ENCODE measurements around the gene KIF26A.

KIF26A gene

DNA sequence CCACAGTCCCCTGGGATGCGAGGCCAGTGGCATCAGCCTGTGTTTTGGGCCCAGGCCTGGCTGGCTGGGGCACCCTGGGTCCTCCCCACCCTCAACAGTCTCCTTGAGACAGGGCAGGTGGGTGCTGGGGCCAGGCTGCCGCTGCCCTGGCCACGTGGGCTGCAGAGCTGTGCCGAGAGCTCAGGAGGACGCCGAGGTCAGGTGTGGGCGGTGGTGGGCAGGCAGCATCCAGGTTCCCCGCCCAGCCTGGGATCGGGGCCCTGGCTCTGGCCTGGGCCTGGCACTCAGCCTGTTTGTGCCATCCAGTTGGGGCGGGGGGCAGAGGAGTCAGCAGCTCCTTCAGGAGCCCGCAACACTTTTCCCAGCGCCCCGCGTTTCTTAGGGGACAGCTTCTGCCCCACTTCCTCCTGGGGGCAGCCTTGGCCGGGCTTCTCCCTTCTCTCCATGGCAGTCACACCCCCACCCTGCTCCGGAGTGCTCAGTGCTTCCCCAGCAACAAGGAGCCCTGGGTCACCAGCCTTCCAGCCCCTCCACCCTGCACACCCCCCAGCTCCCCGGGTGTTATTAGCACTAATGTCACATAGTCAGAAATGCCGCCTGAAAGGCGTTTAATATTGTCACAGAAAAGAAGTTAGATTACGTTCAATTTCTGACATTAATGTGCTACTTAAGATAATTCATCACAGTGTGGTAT lies 30.8 kb downstream of the KIF26A start:
- no peak for DNase-seq
- intact Hi-C loops (cut with DNase I), result no loop called here

DNA sequence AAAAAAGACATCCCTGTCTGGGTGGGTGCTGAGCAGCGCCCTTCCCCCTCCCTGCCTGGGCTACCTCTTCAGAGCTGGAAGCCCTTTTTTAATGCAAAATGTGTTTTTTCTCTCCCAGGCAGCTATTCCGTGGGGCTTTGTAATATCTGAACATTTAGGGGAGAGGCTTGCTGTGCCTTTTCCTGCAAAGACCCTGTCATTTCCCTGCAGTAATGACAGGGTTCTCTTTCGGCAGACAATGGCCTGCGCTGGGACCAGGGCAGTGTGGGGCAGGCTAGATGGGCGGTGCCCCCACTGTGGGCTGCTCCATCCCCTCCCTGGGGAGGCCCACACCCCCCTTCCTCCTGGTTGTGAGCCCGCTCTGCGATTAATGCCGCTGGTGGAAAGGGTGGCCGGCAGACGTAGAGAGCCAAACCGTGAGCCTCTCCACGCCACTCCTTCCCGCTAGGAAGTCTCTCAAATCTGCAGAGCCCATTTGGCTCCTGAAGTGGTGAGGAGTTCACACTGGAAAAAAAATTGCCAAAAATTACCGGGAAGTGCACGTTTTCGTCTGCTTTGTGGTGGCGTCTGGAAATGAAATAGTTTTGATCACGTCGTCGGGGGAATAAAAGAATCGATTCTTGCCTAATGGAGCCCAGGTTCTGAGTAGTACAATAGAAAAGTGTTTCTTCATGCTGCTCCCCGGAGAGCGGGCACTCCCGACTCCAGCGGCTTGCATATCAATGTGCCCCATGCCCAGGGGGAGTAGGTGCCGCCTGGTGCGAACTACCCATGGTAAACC lies 31.5 kb downstream of the KIF26A start:
- intact Hi-C loops (cut with DNase I), result no loop called here
- no peak for DNase-seq

DNA sequence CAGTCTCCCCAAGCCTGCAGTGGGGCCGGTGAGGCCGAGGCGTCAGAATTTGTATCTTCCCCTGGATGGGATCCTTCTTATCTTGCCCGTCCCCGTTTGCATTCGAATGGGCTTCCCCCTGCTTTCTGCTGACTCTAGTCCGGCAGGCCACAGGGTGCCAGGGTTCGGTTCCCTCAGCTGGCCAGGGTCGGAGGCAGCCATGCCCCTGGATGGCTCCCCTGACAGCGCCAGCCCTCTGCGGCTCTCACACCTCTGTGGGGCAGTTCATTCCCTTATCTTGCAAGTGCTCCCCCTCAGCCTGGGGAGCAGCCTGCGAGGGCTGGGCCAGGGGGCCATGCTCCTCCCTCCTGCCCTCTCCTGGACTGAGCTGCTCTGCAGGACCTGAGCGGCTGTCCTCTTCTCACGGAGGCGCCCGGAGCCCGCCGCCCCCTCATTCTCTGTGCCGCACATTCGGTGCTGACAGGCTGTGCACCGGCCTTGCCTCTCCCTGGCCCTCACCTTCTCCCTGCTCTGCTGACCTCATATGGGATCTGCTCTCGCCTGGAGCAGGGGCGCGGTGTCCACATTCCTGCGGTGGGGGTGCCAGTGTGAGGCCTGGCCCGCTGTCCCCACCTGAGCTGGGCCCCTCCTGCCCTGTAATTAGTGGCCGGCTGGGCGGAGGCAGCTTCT lies 32.8 kb downstream of the KIF26A start:
- intact Hi-C loops (cut with DNase I), result no loop called here
- no peak for DNase-seq

DNA sequence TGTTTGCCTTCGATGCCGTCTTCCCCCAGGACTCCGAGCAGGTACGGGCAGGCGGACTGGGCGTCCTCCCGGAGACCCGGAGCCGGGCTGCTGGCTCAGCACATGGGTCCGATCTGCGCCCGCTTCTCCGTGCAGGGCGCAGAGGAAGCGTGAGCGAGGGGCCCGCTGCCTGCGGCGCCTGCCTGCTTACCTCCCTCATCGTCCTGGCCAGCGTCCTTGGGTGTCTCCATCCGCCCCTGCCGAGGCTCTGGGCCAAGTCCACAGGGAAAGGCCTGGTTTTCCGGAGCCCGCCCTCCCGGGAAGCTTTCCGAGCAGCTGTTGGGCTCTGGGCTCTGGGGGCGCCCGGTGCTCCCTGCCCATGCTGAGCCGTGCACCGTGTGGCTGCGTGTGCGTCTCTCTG lies 33.5 kb downstream of the KIF26A start:
- DNase-seq, result no peak
- intact Hi-C loops (cut with DNase I), result no loop called here

DNA sequence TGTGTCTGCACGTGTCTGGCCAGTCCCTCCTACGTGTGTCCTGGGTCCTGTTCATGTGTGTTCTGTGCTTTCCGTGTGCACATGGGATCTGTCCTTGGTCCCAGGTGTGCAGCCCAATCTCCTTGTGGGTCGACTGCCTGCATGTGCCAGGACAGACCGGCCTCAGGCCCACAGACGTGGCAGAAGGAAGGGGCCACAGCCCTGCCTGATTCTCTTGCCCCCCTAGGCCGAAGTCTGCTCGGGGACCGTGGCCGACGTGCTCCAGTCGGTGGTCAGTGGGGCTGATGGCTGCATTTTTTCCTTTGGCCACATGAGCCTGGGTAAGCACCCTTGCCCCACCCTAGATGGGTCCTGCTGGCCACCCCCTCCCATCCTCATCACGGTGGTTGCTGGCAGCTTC lies 34.0 kb downstream of the KIF26A start:
- intact Hi-C loops (cut with DNase I), result no loop called here
- DNase-seq, result no peak

DNA sequence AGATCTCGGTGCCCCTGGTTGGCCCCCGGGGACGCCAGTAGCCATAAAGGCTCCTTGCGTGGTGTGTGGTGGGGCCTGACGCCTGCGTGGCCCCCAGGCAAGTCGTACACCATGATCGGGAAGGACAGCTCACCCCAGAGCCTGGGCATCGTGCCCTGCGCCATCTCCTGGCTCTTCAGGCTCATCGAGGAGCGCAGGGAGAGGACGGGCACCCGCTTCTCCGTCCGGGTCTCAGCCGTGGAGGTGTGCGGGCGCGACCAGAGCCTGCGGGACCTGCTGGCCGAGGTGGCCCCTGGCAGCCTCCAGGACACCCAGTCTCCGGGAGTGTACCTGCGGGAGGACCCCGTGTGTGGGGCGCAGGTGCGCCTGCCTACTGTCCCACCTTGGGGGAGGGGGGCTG lies 34.5 kb downstream of the KIF26A start:
- intact Hi-C loops (cut with DNase I), result no loop called here

DNA sequence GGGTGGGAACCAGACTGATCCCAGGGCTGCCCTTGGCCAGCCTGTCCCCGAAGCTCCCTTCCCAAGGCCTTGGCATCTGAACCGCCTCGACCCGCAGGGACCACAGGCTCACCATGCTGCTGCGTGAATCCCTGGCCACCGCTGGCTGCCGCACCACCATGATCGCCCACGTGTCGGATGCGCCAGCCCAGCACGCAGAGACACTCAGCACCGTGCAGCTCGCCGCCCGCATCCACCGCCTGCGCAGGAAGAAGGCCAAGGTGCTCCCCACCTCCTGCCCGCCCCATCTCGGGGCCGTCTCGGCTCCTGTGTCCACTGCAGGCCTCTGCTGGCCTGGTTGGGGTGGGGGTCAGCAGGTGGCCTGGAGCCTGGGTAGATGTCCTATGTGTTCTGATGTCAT lies 35.7 kb downstream of the KIF26A start:
- intact Hi-C loops (cut with DNase I), result no loop called here
- no peak for DNase-seq

More for the DNA sequence above, 34.5 kb downstream of the KIF26A start:
- no peak for DNase-seq

DNA sequence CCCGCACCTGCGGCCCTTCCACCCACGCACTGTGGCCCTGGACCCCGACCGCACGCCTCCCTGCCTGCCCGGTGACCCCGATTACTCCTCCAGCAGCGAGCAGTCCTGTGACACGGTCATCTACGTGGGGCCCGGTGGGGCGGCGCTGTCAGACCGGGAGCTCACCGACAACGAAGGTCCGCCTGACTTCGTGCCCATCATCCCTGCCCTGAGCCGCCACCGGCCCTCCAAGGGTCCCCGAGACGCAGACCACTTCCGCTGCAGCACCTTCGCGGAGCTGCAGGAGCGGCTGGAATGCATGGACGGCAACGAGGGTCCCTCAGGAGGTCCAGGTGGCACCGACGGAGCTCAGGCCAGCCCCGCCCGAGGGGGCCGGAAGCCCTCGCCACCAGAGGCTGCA lies 36.7 kb downstream of the KIF26A start:
- intact Hi-C loops (cut with DNase I), result no loop called here
- DNase-seq, result no peak

DNA sequence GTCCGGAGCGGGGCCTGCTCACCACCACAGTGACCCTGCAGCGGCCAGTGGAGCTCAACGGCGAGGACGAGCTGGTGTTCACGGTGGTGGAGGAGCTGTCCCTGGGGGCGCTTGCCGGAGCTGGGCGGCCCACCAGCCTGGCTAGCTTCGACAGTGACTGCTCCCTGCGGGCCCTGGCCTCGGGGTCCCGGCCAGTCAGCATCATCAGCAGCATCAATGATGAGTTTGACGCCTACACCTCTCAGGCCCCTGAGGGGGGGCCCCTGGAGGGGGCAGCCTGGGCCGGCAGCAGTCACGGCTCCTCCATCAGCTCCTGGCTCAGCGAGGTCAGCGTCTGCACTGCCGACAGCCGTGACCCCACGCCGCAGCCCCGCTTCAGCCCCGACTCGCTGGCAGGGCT lies 37.4 kb downstream of the KIF26A start:
- intact Hi-C loops (cut with DNase I), result no loop called here
- DNase-seq, result no peak

DNA sequence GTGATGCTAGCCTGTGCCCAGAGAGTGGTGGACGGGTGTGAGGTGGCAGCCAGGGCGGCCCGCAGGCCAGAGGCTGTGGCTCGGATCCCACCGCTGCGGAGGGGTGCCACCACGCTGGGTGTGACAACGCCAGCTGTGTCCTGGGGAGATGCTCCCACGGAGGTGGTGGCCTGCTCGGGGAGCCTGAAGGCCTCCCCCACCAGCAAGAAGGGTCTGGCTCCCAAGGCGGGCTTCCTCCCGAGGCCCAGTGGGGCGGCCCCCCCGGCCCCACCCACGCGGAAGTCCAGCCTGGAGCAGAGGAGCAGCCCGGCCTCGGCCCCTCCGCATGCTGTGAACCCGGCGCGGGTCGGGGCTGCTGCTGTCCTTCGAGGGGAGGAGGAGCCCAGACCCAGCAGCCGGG lies 38.2 kb downstream of the KIF26A start:
- intact Hi-C loops (cut with DNase I), result no loop called here
- DNase-seq, result no peak

DNA sequence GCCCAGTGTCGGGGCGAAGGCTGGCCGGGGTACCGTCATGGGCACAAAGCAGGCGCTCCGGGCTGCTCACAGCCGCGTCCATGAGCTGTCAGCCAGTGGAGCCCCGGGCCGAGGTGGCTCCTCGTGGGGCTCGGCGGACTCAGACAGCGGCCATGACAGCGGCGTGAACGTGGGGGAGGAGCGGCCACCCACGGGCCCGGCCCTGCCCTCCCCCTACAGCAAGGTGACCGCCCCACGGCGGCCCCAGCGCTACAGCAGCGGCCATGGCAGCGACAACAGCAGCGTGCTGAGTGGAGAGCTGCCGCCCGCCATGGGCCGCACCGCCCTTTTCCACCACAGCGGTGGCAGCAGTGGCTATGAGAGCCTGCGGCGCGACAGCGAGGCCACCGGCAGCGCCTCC lies 39.0 kb downstream of the KIF26A start:
- intact Hi-C loops (cut with DNase I), result no loop called here

DNA sequence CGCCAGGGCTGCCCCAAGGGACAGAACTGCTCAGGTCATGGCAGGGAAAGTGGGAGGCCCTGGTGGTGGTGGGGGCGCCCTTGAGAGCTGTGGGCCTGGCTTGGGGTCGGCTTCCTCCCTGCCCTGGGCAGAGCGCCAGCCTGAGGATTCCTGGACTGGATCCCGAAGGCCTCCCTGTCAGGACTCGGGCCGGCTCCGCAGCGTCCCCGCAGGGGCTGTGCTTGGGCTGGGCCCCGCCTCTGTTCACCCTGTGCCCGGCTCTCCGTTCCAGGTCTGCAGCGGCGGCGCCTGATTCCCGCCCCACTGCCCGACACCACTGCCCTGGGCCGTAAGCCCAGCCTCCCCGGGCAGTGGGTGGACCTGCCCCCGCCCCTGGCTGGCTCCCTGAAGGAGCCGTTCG lies 39.9 kb downstream of the KIF26A start:
- no peak for DNase-seq
- intact Hi-C loops (cut with DNase I), result no loop called here

More for the DNA sequence above, 39.0 kb downstream of the KIF26A start:
- no peak for DNase-seq

DNA sequence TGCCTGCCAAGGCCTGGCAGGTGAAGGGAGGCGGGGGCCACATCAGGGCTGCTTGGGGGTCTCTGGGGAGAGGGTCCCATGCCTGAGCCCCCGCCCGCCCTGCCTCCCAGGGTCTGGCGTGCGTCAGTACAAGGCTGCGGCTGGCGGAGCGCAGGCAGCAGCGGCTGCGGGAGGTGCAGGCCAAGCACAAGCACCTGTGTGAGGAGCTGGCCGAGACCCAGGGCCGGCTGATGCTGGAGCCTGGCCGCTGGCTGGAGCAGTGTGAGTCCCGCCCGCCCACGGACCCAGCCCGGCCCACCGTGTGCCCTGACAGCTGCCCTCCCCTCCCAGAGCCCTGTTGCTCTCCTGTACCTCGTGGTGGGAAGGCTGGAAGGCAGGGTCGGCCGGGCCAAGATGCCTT lies 40.7 kb downstream of the KIF26A start:
- intact Hi-C loops (cut with DNase I), result no loop called here

DNA sequence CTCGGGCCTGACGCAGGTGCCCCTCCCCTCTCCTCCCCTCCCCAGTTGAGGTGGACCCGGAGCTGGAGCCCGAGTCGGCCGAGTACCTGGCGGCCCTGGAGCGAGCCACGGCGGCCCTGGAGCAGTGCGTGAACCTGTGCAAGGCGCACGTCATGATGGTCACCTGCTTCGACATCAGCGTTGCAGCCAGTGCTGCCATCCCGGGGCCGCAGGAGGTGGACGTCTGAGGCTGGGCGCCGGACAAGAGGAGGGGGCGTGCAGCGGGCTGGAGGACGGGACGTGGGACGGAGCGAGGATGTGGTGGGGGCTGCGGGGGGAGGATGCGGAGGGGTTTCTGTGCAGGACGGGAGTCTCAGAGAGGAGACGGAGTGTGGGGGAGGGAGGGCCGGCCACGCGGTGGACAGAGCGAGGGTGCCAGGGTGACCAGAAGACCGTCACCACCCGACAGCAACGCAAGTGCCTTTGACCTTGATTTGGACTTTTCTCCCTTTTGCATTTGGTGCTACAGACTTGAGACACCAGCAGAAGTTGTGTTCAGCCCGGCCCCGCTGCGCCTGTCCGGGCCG lies 41.3 kb downstream of the KIF26A start:
- intact Hi-C loops (cut with DNase I), result no loop called here
- DNase-seq, result no peak

More for the DNA sequence above, 40.7 kb downstream of the KIF26A start:
- no peak for DNase-seq

DNA sequence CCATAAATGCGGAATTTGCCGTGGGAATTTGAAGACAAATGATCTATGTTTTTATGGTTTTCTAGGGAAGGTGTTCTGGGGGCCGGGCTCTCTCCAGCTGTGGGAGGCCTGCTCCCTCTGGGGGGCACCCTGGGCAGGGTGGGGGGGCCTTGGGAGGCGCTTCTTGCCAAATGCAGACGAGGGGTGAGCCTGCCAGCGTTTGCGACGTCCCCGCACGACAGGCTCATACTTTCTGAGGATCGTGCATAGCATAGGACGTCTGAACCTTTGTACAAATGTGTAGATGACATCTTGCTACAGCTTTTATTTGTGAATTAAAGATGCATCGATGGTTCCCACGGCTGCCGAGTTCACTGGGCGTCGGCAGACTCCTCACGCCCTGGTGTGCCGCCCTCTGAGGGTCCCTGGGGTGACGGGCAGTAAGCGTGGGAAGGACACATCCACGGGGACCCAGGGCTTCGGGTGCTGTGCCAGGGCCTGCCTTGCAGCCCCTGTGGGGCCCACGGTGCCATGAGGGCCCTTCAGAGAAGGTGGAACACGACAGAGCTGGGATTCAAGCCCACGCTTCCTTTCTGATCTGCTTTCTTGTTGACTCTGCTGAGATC lies 42.3 kb downstream of the KIF26A start:
- intact Hi-C loops (cut with DNase I), result no loop called here
- DNase-seq, result no peak

DNA sequence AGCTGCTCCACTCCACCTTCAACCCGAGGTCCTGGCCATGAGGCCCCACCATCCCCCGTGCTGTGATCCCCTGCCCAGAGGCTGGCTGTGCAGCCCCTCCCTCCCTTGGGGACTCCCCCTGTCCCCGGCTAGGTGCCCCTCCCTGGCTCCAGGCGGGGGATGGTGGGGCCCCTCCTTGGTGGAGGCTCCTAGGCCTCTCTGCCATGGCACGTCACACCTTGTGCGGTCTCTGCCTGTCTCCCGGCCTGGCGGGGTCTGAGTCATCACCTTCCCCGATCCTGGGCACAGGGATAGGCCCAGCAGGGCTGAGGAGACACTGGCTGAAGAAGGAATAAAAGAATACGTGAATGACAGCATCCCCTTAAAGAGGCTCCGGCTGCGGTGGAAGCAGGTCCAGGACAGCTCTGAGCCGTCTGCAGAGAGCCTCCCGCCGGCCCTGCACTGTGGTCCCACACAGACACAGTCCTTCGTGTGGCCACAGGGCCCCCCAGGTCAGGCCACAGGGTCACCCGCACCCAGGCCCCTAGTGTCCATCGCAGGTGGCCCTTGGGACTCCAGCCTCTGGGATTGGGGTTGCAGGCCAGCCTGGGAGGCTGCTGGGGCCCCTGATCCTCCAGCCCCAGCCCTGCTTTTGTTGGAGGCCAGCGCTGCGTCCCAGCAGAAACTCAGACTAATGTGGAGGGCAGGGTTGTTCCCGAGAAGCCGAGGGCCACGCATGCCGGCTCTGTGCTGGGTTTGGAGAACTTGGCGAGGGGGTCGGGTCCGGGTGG lies 43.6 kb downstream of the KIF26A start:
- intact Hi-C loops (cut with DNase I), result no loop called here
- DNase-seq, result no peak

DNA sequence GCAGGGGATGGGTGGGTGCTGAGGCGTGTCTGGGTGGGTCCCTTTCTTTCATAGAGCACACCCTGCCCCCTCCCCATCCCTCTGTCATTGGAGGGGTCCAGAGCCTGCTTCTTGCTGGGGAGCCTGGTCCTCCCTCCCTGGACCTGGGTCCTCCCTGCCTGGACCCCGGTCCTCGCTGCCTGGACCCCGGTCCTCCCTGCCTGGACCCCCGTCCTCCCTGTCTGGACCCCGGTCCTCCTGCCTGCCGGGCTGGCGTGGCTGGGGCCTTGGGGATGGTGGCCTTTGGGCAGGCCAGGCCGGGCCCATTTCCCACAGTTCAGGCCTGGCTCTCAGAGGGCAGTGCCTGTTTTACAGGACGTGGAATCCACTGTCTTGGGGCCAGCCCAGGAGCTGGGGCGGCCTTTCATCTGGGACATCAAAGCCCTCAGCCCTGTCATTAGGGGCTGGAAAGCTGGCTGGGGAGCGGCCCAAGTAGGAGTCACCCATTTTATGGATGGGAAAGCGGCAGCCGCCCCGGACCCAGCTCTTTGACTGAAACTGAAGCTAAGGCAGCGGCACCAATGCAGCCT lies 44.6 kb downstream of the KIF26A start:
- no peak for DNase-seq
- intact Hi-C loops (cut with DNase I), result no loop called here

DNA sequence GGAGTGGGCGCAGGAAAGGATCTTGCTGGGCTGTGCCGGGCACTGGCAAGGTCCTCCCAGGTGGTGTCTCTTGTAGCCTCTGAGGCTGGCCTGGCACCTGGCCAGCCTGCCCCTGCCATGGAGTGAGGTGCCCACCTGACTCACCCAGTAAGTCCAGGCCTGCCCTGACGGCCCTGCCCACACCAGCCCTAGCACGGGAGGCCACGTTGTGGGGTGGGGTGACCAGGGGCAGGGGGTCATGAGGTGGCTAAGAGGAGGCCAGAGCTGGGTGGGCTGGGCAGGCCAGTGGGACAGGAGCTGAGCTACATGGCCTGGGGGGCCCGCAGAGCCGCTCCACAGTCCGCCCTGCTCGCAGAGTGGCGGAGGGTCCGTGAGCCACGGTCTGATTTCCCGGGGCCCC lies 45.4 kb downstream of the KIF26A start:
- intact Hi-C loops (cut with DNase I), result no loop called here
- DNase-seq, result peak in 1 of 10 donors; percentile 69

DNA sequence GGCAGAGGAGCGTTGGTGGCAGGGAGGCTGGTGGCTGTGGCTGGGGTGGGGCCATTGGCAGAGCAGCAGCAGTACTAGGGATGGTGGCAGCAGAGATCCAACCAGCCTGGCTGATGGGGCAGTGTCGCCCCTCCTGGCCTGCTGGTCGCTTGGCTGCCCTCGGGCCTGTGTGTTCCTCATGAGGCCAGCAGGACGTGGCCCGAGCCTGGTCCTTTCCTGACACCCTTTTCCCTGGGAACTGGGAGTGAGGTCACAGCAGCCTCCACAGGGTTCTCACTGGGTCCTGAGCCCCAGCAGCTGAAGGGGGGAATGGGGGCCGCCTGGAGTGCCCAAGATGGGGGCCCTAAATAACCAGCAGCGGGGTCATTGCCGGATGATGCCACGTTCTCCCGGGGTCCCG lies 46.1 kb downstream of the KIF26A start:
- intact Hi-C loops (cut with DNase I), result no loop called here
- peak in 1 of 10 donors; percentile 60 for DNase-seq
